Measurements from ENCODE around the gene TSPAN4.

TSPAN4 gene

GRCh38 chr11:831118-831864 is 11.4 kb upstream of the TSPAN4 start (continued):
- TF ChIP-seq, protein P1, sequence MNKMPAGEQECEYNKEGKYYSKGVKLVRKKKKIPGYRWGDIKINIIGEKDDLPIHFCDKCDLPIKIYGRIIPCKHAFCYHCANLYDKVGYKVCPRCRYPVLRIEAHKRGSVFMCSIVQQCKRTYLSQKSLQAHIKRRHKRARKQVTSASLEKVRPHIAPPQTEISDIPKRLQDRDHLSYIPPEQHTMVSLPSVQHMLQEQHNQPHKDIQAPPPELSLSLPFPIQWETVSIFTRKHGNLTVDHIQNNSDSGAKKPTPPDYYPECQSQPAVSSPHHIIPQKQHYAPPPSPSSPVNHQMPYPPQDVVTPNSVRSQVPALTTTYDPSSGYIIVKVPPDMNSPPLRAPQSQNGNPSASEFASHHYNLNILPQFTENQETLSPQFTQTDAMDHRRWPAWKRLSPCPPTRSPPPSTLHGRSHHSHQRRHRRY (tag by site-specific recombination; IDR thresholded peaks at IDR 0.05): no peak
- no peak for TF ChIP-seq EGR2 (tag by site-specific recombination; IDR thresholded peaks at IDR 0.05; ENCODE audit: low read depth)
- TF ChIP-seq ZIC2 (tag by site-specific recombination; IDR thresholded peaks at IDR 0.05): peak; percentile 93
- 0 out of 2 replicates have a peak, but pooled peaks have one; percentile 6 for TF ChIP-seq KLF8 (tag by site-specific recombination; IDR thresholded peaks at IDR 0.05)
- TF ChIP-seq ZNF449 (tag by site-specific recombination; IDR thresholded peaks at IDR 0.05): 0 out of 2 replicates have a peak, but pooled peaks have one; percentile 40
- TF ChIP-seq ZSCAN16 (tag by site-specific recombination; IDR thresholded peaks at IDR 0.05): peak; percentile 85

DNA sequence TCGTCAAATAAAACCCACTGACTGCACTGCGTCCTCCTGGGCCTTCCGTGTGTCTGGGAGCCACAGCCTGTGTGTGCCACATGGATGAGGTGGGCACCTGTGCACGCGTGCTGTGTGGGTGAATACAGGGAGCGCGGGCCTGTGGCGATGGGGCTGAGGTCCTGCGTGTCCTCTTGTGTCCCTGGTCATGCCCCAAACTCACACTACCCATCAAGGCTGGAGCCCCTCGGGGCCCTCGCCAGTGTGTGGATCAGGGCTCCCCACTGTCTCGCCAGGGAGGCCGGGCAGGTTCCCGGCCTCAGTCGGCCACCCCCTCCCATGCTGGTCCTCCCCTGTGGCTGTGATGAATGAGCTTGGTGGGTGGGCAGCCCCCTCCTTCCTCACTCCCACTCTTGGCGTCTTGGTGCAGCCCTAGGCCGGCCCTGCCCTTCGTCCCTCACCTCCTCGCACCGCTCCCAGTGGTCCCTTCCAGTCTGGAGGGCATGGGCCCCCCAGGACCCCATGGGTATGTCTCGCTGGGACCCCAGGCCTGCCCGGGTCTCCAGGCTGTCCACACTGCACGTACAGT is 10.6 kb upstream of the TSPAN4 start:
- ChIA-PET CTCF (no interaction called here), POLR2A (interaction anchor here (0.6 to 15.0 kb wide), 8 partner anchors 8 to 28 kb away, joined by 3 to 202 read pairs (median 4); partner anchors contain the start of genes PNPLA2, POLR2L, RPLP2 and TSPAN4)
- Histone ChIP-seq H3K4me3 (ENCODE audit: low read depth, low read length) (peak overlapping the region; percentile 70), H3K36me3 (ENCODE audit: control insufficient read depth in 2 of 2, insufficient read depth in 1 of 2, low read length in 2 of 2) (peaks cover 0 to 25% of the 10 kb centered on the region in 2 experiments; a peak in 1 of 3 replicates), H3K9me3 (ENCODE audit: control insufficient read depth, insufficient read depth, low read depth, low read length) (no peaks in the 10 kb centered on the region), H3K4me1 (ENCODE audit: control insufficient read depth, insufficient read depth, low read length) (no peaks in the 10 kb centered on the region; the same call in 1 of the 2 replicates), H3K27ac (ENCODE audit: extremely low read depth, low read depth, low read length) (peak overlapping the region; percentile 66; the same call in 1 of the 2 replicates)
- TF ChIP-seq, protein P2, sequence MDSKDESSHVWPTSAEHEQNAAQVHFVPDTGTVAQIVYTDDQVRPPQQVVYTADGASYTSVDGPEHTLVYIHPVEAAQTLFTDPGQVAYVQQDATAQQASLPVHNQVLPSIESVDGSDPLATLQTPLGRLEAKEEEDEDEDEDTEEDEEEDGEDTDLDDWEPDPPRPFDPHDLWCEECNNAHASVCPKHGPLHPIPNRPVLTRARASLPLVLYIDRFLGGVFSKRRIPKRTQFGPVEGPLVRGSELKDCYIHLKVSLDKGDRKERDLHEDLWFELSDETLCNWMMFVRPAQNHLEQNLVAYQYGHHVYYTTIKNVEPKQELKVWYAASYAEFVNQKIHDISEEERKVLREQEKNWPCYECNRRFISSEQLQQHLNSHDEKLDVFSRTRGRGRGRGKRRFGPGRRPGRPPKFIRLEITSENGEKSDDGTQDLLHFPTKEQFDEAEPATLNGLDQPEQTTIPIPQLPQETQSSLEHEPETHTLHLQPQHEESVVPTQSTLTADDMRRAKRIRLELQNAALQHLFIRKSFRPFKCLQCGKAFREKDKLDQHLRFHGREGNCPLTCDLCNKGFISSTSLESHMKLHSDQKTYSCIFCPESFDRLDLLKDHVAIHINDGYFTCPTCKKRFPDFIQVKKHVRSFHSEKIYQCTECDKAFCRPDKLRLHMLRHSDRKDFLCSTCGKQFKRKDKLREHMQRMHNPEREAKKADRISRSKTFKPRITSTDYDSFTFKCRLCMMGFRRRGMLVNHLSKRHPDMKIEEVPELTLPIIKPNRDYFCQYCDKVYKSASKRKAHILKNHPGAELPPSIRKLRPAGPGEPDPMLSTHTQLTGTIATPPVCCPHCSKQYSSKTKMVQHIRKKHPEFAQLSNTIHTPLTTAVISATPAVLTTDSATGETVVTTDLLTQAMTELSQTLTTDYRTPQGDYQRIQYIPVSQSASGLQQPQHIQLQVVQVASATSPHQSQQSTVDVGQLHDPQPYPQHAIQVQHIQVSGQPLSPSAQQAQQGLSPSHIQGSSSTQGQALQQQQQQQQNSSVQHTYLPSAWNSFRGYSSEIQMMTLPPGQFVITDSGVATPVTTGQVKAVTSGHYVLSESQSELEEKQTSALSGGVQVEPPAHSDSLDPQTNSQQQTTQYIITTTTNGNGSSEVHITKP (tag by site-specific recombination; IDR thresholded peaks at IDR 0.05): peak; percentile 81
- TF ChIP-seq ZNF112 (tag by site-specific recombination; IDR thresholded peaks at IDR 0.05) (no peak), ZBTB21 (tag by site-specific recombination; IDR thresholded peaks at IDR 0.05) (no peak), ZIC2 (tag by site-specific recombination; IDR thresholded peaks at IDR 0.05) (peak; percentile 84), EGR2 (tag by site-specific recombination; IDR thresholded peaks at IDR 0.05; ENCODE audit: low read depth) (peak; percentile 76), ZNF510 (tag by site-specific recombination; IDR thresholded peaks at IDR 0.05; ENCODE audit: insufficient replicate concordance) (no peak), ZNF433 (tag by site-specific recombination; IDR thresholded peaks at IDR 0.05; ENCODE audit: low read depth) (no peak), ZFHX2 (tag by site-specific recombination; conservative IDR thresholded peaks at IDR 0.05) (peak; percentile 88), ZNF274 (IDR thresholded peaks at IDR 0.05; ENCODE audit: low read length) (no peak), ZNF274 (tag by site-specific recombination; IDR thresholded peaks at IDR 0.05; ENCODE audit: borderline replicate concordance) (no peak), KLF17 (tag by site-specific recombination; IDR thresholded peaks at IDR 0.05) (0 out of 2 replicates have a peak, but pooled peaks have one; percentile 49), ZXDB (tag by site-specific recombination; IDR thresholded peaks at IDR 0.05) (no peak)

Measured in HEK293 (cell line).